CD14-positive monocyte (primary cell): Measurements from ENCODE around the gene RINL. TPM values are rescaled to one million over a fixed set of nuclear protein-coding genes. Genes with fewer than 3 reads are reported as not detected.

Source experiments
- DNase-seq, 3 donors: peaks; one replicate each; pipeline ENCODE4 v3.0.0-alpha.2; 2011 to 2022
- H2AFZ ChIP-seq: 2 replicates; pipeline ENCODE4 v1.6.0; 2012; ENCODE audit warnings: mild to moderate bottlenecking, low read depth, low read length, inconsistent platforms; ENCODE audit not compliant: insufficient read depth, poor library complexity, severe bottlenecking
- H3K27ac ChIP-seq, 2 donors: 1 replicate in 1 of 2; 2 replicates in 1 of 2; pipeline ENCODE4 v1.5.1; 2012 to 2013; ENCODE audit warnings: low read length in 2 of 2, control low read depth in 1 of 2, inconsistent platforms in 1 of 2, low read depth in 1 of 2, mild to moderate bottlenecking in 1 of 2
- H3K27me3 ChIP-seq, 2 donors: one replicate each; pipeline versions ENCODE4 v1.6.0 to v1.6.1; 2011 to 2013; ENCODE audit warnings: low read length in 2 of 2; ENCODE audit not compliant: control insufficient read depth in 2 of 2, insufficient read depth in 2 of 2
- H3K36me3 ChIP-seq, 2 donors: replicated peaks in 1 of 2; 1 replicate in 1 of 2; 2 replicates in 1 of 2; pipeline versions ENCODE4 v1.5.1 to v1.6.1; 2012 to 2013; ENCODE audit warnings: low read length in 2 of 2, control low read depth in 1 of 2, inconsistent platforms in 1 of 2, mild to moderate bottlenecking in 1 of 2; ENCODE audit not compliant: insufficient read depth in 2 of 2, control insufficient read depth in 1 of 2
- H3K4me1 ChIP-seq, 2 donors: 1 replicate in 1 of 2; 2 replicates in 1 of 2; pipeline versions ENCODE4 v1.5.1 to v1.6.1; 2012 to 2013; ENCODE audit warnings: low read length in 2 of 2, control low read depth in 1 of 2, inconsistent platforms in 1 of 2, mild to moderate bottlenecking in 1 of 2, moderate library complexity in 1 of 2; ENCODE audit not compliant: insufficient read depth in 2 of 2, control insufficient read depth in 1 of 2
- H3K4me2 ChIP-seq: replicated peaks from 2 replicates; pipeline ENCODE3; 2012; ENCODE audit warnings: low read length, moderate library complexity, mild to moderate bottlenecking; ENCODE audit not compliant: poor library complexity, severe bottlenecking; ENCODE audit errors: extremely low read depth
- H3K4me3 ChIP-seq, 3 experiments: fragments of 200-600 bp in 1 of 3; sonication (generic) in 1 of 3; replicated peaks in 1 of 3; 1 replicate in 2 of 3; 2 replicates in 1 of 3; pipeline ENCODE4 v1.5.1; 2011 to 2013; ENCODE audit warnings: low read length in 3 of 3, mild to moderate bottlenecking in 3 of 3, control low read depth in 2 of 3, low read depth in 2 of 3, inconsistent platforms in 1 of 3, moderate library complexity in 1 of 3
- H3K79me2 ChIP-seq: 2 replicates; pipeline ENCODE4 v1.6.0; 2012; ENCODE audit warnings: mild to moderate bottlenecking, control low read depth, inconsistent platforms, low read length, moderate library complexity; ENCODE audit not compliant: insufficient read depth
- H3K9ac ChIP-seq: 2 replicates; pipeline ENCODE4 v1.6.0; 2017; ENCODE audit warnings: low read length, mild to moderate bottlenecking; ENCODE audit not compliant: insufficient read depth, poor library complexity, severe bottlenecking
- H3K9me3 ChIP-seq, 2 donors: replicated peaks in 1 of 2; 1 replicate in 1 of 2; 2 replicates in 1 of 2; pipeline versions ENCODE4 v1.5.1 to v1.6.1; 2012 to 2013; ENCODE audit warnings: low read length in 2 of 2, control low read depth in 1 of 2; ENCODE audit not compliant: control insufficient read depth in 1 of 2, insufficient read depth in 1 of 2
- H4K20me1 ChIP-seq: 2 replicates; pipeline ENCODE4 v1.6.0; 2012; ENCODE audit warnings: mild to moderate bottlenecking, low read length, control low read depth, moderate library complexity; ENCODE audit not compliant: insufficient read depth
- H3K27ac Mint-ChIP-seq, 7 donors: one replicate each; pipeline ENCODE4 v1.8.0; 2020; ENCODE audit warnings: mild to moderate bottlenecking in 7 of 7, mixed read lengths in 7 of 7, moderate library complexity in 6 of 7, inconsistent platforms in 2 of 7
- H3K27me3 Mint-ChIP-seq, 3 donors: one replicate each; pipeline ENCODE4 v1.8.0; 2021 to 2022; ENCODE audit warnings: low read depth in 3 of 3, mild to moderate bottlenecking in 3 of 3, mixed read lengths in 3 of 3, moderate library complexity in 3 of 3, inconsistent platforms in 1 of 3
- H3K36me3 Mint-ChIP-seq, 2 donors: one replicate each; pipeline ENCODE4 v1.8.0; 2020; ENCODE audit warnings: mixed read lengths in 2 of 2, inconsistent platforms in 1 of 2, mild to moderate bottlenecking in 1 of 2
- H3K4me1 Mint-ChIP-seq: one replicate; pipeline ENCODE4 v1.8.0; 2020; ENCODE audit warnings: mild to moderate bottlenecking, mixed read lengths
- H3K4me3 Mint-ChIP-seq, 2 donors: one replicate each; pipeline ENCODE4 v1.8.0; 2020; ENCODE audit warnings: mild to moderate bottlenecking in 2 of 2, mixed read lengths in 2 of 2, moderate library complexity in 1 of 2
- H3K9me3 Mint-ChIP-seq, 7 donors: one replicate each; pipeline ENCODE4 v1.8.0; 2020 to 2022; ENCODE audit warnings: mixed read lengths in 7 of 7, mild to moderate bottlenecking in 6 of 7, moderate library complexity in 6 of 7, inconsistent platforms in 2 of 7
- CTCF ChIP-seq: fragments of 200-600 bp; IDR thresholded peaks from one replicate; pipeline ENCODE4 v1.8.0; 2022; ENCODE audit warnings: antibody characterized with exemption, mild to moderate bottlenecking
- WGBS: methylation state at CpG from one replicate; pipeline ENCODE4 v1.1.5; 2013; ENCODE audit warnings: missing lambda C conversion rate; ENCODE audit not compliant: insufficient coverage; 5-methylcytosine and 5-hydroxymethylcytosine counted together
- intact Hi-C, 2 donors: fragments of 100-400 bp; cut with micrococcal nuclease; formaldehyde crosslinking; loops; one replicate each; pipeline versions ENCODE4 v1.15.0 to v1.15.1; 2023
- polyA plus RNA-seq, 3 donors: library from polyadenylated mRNA; depleted of rRNA in 1 of 3; unstranded in 2 of 3; stranded (reverse) in 1 of 3; fragments of 300-500 nt in 2 of 3; fragments of >200 nt in 1 of 3; fragmentation: Illumina TruSeq in 2 of 3; gene quantifications; 1 replicate in 2 of 3; 2 replicates in 1 of 3; pipeline ENCODE4 v1.2.3, GENCODE V29; 2012 to 2021

RINL gene
- polyA plus RNA-seq, 3 donors: 4.1 to 13.5 (median 7.2) TPM

GRCh38 chr19:38839816-38840582 is 38.1 kb downstream of the RINL start:
- no peaks in the 10 kb centered on the region for H3K9me3 Mint-ChIP-seq
- peaks cover 90 to 98% of the 10 kb centered on the region in 2 donors for H3K36me3 Mint-ChIP-seq
- H3K27ac Mint-ChIP-seq: peak overlapping the region in 1 of 7 donors; percentile 36

More at GRCh38 chr19:38839816-38840582, 38.1 kb downstream of the RINL start:
- no peak overlapping the region for H3K27ac ChIP-seq
- no peak for TF ChIP-seq CTCF
- H3K4me1 ChIP-seq: no peaks in the 10 kb centered on the region
- peaks cover 87% of the 10 kb centered on the region for H4K20me1 ChIP-seq
- Mint-ChIP-seq H3K27me3 (peaks cover 0 to 2% (median 0%) of the 10 kb centered on the region in 3 donors), H3K4me1 (no peaks in the 10 kb centered on the region), H3K4me3 (no peak overlapping the region)
- no peak overlapping the region for H2AFZ ChIP-seq
- 89% methylated on average over 12 of the region's 28 CpGs for WGBS
- DNase-seq: no peak
- no peak overlapping the region for H3K9ac ChIP-seq
- no peak overlapping the region for H3K4me2 ChIP-seq
- no peaks in the 10 kb centered on the region for H3K9me3 ChIP-seq
- H3K4me3 ChIP-seq: no peak overlapping the region
- H3K36me3 ChIP-seq: peaks cover 95 to 99% of the 10 kb centered on the region in 2 donors
- H3K27me3 ChIP-seq: no peaks in the 10 kb centered on the region
- H3K79me2 ChIP-seq: peaks cover 47% of the 10 kb centered on the region
- intact Hi-C loops: no loop called here
